Activated T-helper 1 cell treated with anti-CD3 and anti-CD28 coated beads, Interleukin-12 subunit alpha, Interleukin-12 subunit beta, Interleukin-2, Interleukin-4 antibody, amounts not matched to agents 30 ng/mL and 10 ng/mL and 1 ng/mL, durations not matched to agents 14 hours and 24 hours and 36 hours (primary cell): ENCODE measurements around the gene RPL39L. TPM values are rescaled to one million over a fixed set of nuclear protein-coding genes. Genes with fewer than 3 reads are reported as not detected.

ENCODE experiments used
- total RNA-seq: library from RNA; stranded (reverse); gene quantifications from 2 replicates; pipeline ENCODE4 v1.2.3, GENCODE V29; 2022

RPL39L gene
- total RNA-seq, 1 donor from 2014 or later = 8.3 TPM

Other genes with a start within 250 kb of the RPL39L start
- 147 and 148 TPM in 2 replicates for gene ST6GAL1, start 209.0 kb downstream of the RPL39L start, total RNA-seq
- gene RTP1, start 58.0 kb upstream of the RPL39L start, total RNA-seq = not detected in 2 replicates
- gene MASP1, start 152.2 kb upstream of the RPL39L start, total RNA-seq = not detected in 2 replicates
- gene RTP4, start 228.9 kb upstream of the RPL39L start, total RNA-seq = 3.4 and 4.0 TPM in 2 replicates